ENCODE results near the gene SUPT4H1.

Gene SUPT4H1

DNA sequence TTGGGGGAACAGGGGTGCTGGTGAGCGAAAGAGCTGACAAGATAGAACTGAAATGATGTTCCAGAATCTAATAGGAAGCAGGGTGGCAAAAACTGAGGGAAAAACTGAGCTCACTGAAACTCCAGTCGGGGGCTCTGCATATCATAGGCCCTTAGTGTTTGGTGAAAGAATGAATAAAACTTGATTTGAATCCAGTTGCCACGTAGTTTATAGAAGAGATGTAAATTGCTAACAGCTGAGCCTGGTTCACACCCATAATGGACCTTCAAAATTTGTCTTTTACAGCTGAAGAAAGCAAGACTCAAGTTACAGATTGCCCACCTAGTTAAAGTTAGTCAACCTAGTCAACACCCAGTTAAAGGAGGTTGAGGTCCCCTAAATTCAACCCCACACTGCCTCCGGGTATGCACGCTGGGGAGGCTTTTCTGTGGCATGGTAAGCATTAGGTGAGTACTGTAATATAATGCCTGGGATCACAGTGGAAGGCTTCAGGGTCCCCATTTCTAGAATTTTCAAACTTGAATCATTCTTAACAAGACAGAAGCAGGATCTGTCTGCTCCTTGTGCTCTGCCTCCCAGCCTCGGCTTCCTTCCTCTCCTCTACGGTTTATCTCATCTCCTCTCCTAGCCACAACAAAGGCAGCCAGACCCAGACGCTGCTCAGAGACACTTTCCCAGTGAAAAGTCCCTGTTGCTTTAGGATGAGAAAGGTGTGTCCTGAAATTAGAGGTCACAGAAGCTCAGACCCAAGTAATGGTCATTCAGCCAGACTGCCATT is 26.9 kb upstream of the SUPT4H1 start:
- TF ChIP-seq, protein P1, sequence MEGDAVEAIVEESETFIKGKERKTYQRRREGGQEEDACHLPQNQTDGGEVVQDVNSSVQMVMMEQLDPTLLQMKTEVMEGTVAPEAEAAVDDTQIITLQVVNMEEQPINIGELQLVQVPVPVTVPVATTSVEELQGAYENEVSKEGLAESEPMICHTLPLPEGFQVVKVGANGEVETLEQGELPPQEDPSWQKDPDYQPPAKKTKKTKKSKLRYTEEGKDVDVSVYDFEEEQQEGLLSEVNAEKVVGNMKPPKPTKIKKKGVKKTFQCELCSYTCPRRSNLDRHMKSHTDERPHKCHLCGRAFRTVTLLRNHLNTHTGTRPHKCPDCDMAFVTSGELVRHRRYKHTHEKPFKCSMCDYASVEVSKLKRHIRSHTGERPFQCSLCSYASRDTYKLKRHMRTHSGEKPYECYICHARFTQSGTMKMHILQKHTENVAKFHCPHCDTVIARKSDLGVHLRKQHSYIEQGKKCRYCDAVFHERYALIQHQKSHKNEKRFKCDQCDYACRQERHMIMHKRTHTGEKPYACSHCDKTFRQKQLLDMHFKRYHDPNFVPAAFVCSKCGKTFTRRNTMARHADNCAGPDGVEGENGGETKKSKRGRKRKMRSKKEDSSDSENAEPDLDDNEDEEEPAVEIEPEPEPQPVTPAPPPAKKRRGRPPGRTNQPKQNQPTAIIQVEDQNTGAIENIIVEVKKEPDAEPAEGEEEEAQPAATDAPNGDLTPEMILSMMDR (IDR thresholded peaks at IDR 0.05; ENCODE audit: low read depth, low read length): no peak
- TF ChIP-seq MYC (IDR thresholded peaks at IDR 0.05; ENCODE audit: low read depth, low read length): no peak
- TF ChIP-seq, protein P2, sequence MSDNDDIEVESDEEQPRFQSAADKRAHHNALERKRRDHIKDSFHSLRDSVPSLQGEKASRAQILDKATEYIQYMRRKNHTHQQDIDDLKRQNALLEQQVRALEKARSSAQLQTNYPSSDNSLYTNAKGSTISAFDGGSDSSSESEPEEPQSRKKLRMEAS (IDR thresholded peaks at IDR 0.05; ENCODE audit: low read depth, low read length): no peak
- no peak for TF ChIP-seq POLR2A (IDR thresholded peaks at IDR 0.05; ENCODE audit: extremely low read depth, insufficient read length)
- no peak for DNase-seq (ENCODE audit: low read depth)
- H3K4me3 ChIP-seq (ENCODE audit: low read depth, low read length): no peak overlapping the region

DNA sequence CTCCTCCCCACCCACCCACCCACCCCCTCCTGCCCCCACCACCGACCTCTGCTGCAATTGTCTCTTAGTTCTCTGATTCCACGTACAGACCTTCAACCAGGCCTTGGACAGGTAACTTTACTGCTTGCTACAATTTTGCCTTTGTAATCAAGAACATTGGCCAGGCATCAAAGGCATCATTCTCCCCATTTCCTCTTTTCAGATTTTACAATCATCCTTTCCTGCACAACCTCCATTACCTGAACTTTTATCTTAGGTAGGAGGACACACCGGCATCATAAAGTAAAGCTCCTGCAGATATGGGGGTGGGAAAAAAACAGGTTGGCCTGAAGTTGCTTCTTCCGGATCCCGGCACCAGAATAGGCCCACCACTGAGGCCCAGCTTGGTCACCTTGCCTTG is 25.7 kb upstream of the SUPT4H1 start:
- DNase-seq (ENCODE audit: low read depth): no peak

GRCh38 chr17:58377093-58377601 is 25.1 kb upstream of the SUPT4H1 start:
- TF ChIP-seq MYC (IDR thresholded peaks at IDR 0.05; ENCODE audit: low read depth, low read length): no peak
- TF ChIP-seq, protein P2 (IDR thresholded peaks at IDR 0.05; ENCODE audit: low read depth, low read length): no peak
- TF ChIP-seq POLR2A (IDR thresholded peaks at IDR 0.05; ENCODE audit: extremely low read depth, insufficient read length): no peak
- TF ChIP-seq, protein P1 (IDR thresholded peaks at IDR 0.05; ENCODE audit: low read depth, low read length): no peak
- H3K4me3 ChIP-seq (ENCODE audit: low read depth, low read length): no peak overlapping the region
- no peak for DNase-seq (ENCODE audit: low read depth)

More for the DNA sequence above, 25.7 kb upstream of the SUPT4H1 start:
- TF ChIP-seq, protein P1 (IDR thresholded peaks at IDR 0.05; ENCODE audit: low read depth, low read length): no peak
- TF ChIP-seq, protein P2 (IDR thresholded peaks at IDR 0.05; ENCODE audit: low read depth, low read length): no peak
- TF ChIP-seq MYC (IDR thresholded peaks at IDR 0.05; ENCODE audit: low read depth, low read length) (no peak), POLR2A (IDR thresholded peaks at IDR 0.05; ENCODE audit: extremely low read depth, insufficient read length) (no peak)
- no peak overlapping the region for H3K4me3 ChIP-seq (ENCODE audit: low read depth, low read length)

GRCh38 chr17:58376472-58377000 is 24.5 kb upstream of the SUPT4H1 start:
- TF ChIP-seq POLR2A (IDR thresholded peaks at IDR 0.05; ENCODE audit: extremely low read depth, insufficient read length): no peak
- TF ChIP-seq, protein P1 (IDR thresholded peaks at IDR 0.05; ENCODE audit: low read depth, low read length): no peak
- no peak for TF ChIP-seq MYC (IDR thresholded peaks at IDR 0.05; ENCODE audit: low read depth, low read length)
- TF ChIP-seq, protein P2 (IDR thresholded peaks at IDR 0.05; ENCODE audit: low read depth, low read length): no peak
- H3K4me3 ChIP-seq (ENCODE audit: low read depth, low read length): no peak overlapping the region
- DNase-seq (ENCODE audit: low read depth): peak; percentile 18

- no peak overlapping the region for H3K4me3 ChIP-seq (ENCODE audit: low read depth, low read length)
- no peak for DNase-seq (ENCODE audit: low read depth)
- TF ChIP-seq, protein P2 (IDR thresholded peaks at IDR 0.05; ENCODE audit: low read depth, low read length): no peak
- TF ChIP-seq, protein P1 (IDR thresholded peaks at IDR 0.05; ENCODE audit: low read depth, low read length): no peak
- TF ChIP-seq MYC (IDR thresholded peaks at IDR 0.05; ENCODE audit: low read depth, low read length) (no peak), POLR2A (IDR thresholded peaks at IDR 0.05; ENCODE audit: extremely low read depth, insufficient read length) (no peak)
Observed at GRCh38 chr17:58375811-58376210, 23.8 kb upstream of the SUPT4H1 start.
